ENCODE results near the gene HIP1. TPM values are rescaled to one million over a fixed set of nuclear protein-coding genes. Genes with fewer than 3 reads are reported as not detected.
"Not testable (repeated sequence)": the region's sequence is repeated elsewhere in the genome, so short reads cannot be mapped to it uniquely, and the experiment has no call there.

The HIP1 gene
- total and polyA plus RNA-seq, 2 of the 4 experiments (the other 2 are of a cell fraction) = 6.8 to 10.0 TPM

- DNase-seq = peak; percentile 87
- TF ChIP-seq POLR2A (IDR thresholded peaks at IDR 0.05; ENCODE audit: low read depth, low read length) = peak; percentile 70
- intact Hi-C loops (cut with micrococcal nuclease); H3K18ac ChIP-seq (ENCODE audit: low read depth, low read length); H3K79me1 ChIP-seq (ENCODE audit: low read depth in 1 of 2, low read length in 2 of 2); H3K36me3 ChIP-seq (ENCODE audit: control insufficient read depth, insufficient read depth, low read length); H3K27me3 ChIP-seq (ENCODE audit: control insufficient read depth, insufficient read depth, low read length); H3K4me1 ChIP-seq (ENCODE audit: control insufficient read depth, insufficient read depth, low read length); H2AK9ac ChIP-seq (replicated peaks; ENCODE audit: low read depth, low read length, poor library complexity); H2BK120ac ChIP-seq (ENCODE audit: low read depth, low read length); H4K20me1 ChIP-seq (ENCODE audit: insufficient read depth, low read length); H3K56ac ChIP-seq (ENCODE audit: extremely low read depth, insufficient read depth, low read length); H3K9me1 ChIP-seq (ENCODE audit: insufficient read depth, low read length); BruUV-seq (replicated peaks); H2BK20ac ChIP-seq (ENCODE audit: low read depth, low read length); H3K9me3 ChIP-seq (ENCODE audit: control insufficient read depth, insufficient read depth, low read length); in situ Hi-C loops (cut with MboI; ENCODE audit: low sequenced_read_pairs); CTCF ChIA-PET; dilution Hi-C loops (cut with HindIII; ENCODE audit: low sequenced_read_pairs, unreplicated experiment); H2BK15ac ChIP-seq (ENCODE audit: low read depth, low read length); POLR2A ChIA-PET (ENCODE audit: unreplicated experiment): not testable (repeated sequence)
- Histone ChIP-seq H3K14ac (replicated peaks; ENCODE audit: low read depth, low read length) (peak within 1 kb of the TSS; percentile 85; the same call in 1 of the 2 replicates), H3K27ac (ENCODE audit: insufficient read depth, low read length) (peak within 1 kb of the TSS; percentile 61), H4K5ac (ENCODE audit: low read depth, low read length) (peak within 1 kb of the TSS; percentile 70), H3K4ac (ENCODE audit: low read depth, low read length) (peak within 1 kb of the TSS; percentile 65), H3K4me3 (ENCODE audit: insufficient read depth, low read depth, low read length) (peak within 1 kb of the TSS; percentile 47), H3K23ac (ENCODE audit: low read depth, low read length) (peak within 1 kb of the TSS; percentile 42), H2BK5ac (ENCODE audit: low read depth, low read length, poor library complexity, severe bottlenecking) (peak within 1 kb of the TSS; percentile 64), H3K9ac (ENCODE audit: low read depth, low read length) (peak within 1 kb of the TSS; percentile 95), H2AFZ (replicated peaks; ENCODE audit: low read length, poor library complexity) (peak within 1 kb of the TSS; percentile 86), H4K8ac (ENCODE audit: low read depth in 2 of 2, low read length in 2 of 2) (peak within 1 kb of the TSS; percentile 70 to 76), H3K4me2 (ENCODE audit: low read depth, low read length) (peak within 1 kb of the TSS; percentile 98), H2AK5ac (ENCODE audit: low read depth, low read length) (peak within 1 kb of the TSS; percentile 78; the same call in 1 of the 2 replicates), H4K91ac (ENCODE audit: insufficient read depth, low read depth, low read length) (peak within 1 kb of the TSS; percentile 56; the same call in 1 of the 2 replicates)
- 0% methylated on average over 25 of the region's 49 CpGs; no CpG with 5 or more reads in 1 of the 2 experiments for WGBS, 2 experiments (ENCODE audit: extremely low coverage in 2 of 2, insufficient read length in 1 of 2)
- ATAC-seq (ENCODE audit: low read depth) = peak; percentile 100
Observed at GRCh38 chr7:75485979-75486643, 252.6 kb downstream of the HIP1 start, which contains the start of gene POM121C. POM121C (minus strand) TSS chr7:75486299; CDS start chr7:75441496, 44,803 bp downstream.

- peak overlapping the region; percentile 61 for H3K27ac ChIP-seq (ENCODE audit: insufficient read depth, low read length)
- peak overlapping the region; percentile 95 for H3K9ac ChIP-seq (ENCODE audit: low read depth, low read length)
- H2AFZ ChIP-seq (replicated peaks; ENCODE audit: low read length, poor library complexity); H3K36me3 ChIP-seq (ENCODE audit: control insufficient read depth, insufficient read depth, low read length); H2BK20ac ChIP-seq (ENCODE audit: low read depth, low read length); H3K56ac ChIP-seq (ENCODE audit: extremely low read depth, insufficient read depth, low read length); H2BK15ac ChIP-seq (ENCODE audit: low read depth, low read length); intact Hi-C loops (cut with micrococcal nuclease); BruUV-seq (replicated peaks); CTCF ChIA-PET; POLR2A ChIA-PET (ENCODE audit: unreplicated experiment); in situ Hi-C loops (cut with MboI; ENCODE audit: low sequenced_read_pairs); H3K27me3 ChIP-seq (ENCODE audit: control insufficient read depth, insufficient read depth, low read length); H3K9me1 ChIP-seq (ENCODE audit: insufficient read depth, low read length); H2BK120ac ChIP-seq (ENCODE audit: low read depth, low read length); H3K4me1 ChIP-seq (ENCODE audit: control insufficient read depth, insufficient read depth, low read length); H3K18ac ChIP-seq (ENCODE audit: low read depth, low read length); H4K20me1 ChIP-seq (ENCODE audit: insufficient read depth, low read length); H2AK9ac ChIP-seq (replicated peaks; ENCODE audit: low read depth, low read length, poor library complexity); dilution Hi-C loops (cut with HindIII; ENCODE audit: low sequenced_read_pairs, unreplicated experiment); H2BK5ac ChIP-seq (ENCODE audit: low read depth, low read length, poor library complexity, severe bottlenecking); H4K91ac ChIP-seq (ENCODE audit: insufficient read depth, low read depth, low read length); H3K9me3 ChIP-seq (ENCODE audit: control insufficient read depth, insufficient read depth, low read length); DNase-seq; H3K79me1 ChIP-seq (ENCODE audit: low read depth in 1 of 2, low read length in 2 of 2); ATAC-seq (ENCODE audit: low read depth): not testable (repeated sequence)
- H2AK5ac ChIP-seq (ENCODE audit: low read depth, low read length) = peak overlapping the region; percentile 78; the same call in 1 of the 2 replicates
- WGBS, 2 experiments (ENCODE audit: extremely low coverage in 2 of 2, insufficient read length in 1 of 2) = no CpG with 5 or more reads among the region's 32 CpGs
- peak overlapping the region; percentile 52; the same call in 1 of the 2 replicates for H3K14ac ChIP-seq (replicated peaks; ENCODE audit: low read depth, low read length)
- peak overlapping the region; percentile 98 for H3K4me2 ChIP-seq (ENCODE audit: low read depth, low read length)
- peak overlapping the region; percentile 42 for H3K23ac ChIP-seq (ENCODE audit: low read depth, low read length)
- peak overlapping the region in 1 of 2 experiments; percentile 68; a peak in 1 of 4 replicates for H4K8ac ChIP-seq (ENCODE audit: low read depth in 2 of 2, low read length in 2 of 2)
- peak overlapping the region; percentile 47 for H3K4me3 ChIP-seq (ENCODE audit: insufficient read depth, low read depth, low read length)
- H3K4ac ChIP-seq (ENCODE audit: low read depth, low read length) = peak overlapping the region; percentile 65
- H4K5ac ChIP-seq (ENCODE audit: low read depth, low read length) = peak overlapping the region; percentile 30; the same call in 1 of the 2 replicates
Observed at GRCh38 chr7:75485355-75485978, 253.3 kb downstream of the HIP1 start.
